Left cardiac atrium (tissue), 4 donors: ENCODE measurements around the gene COX10. TPM values are rescaled to one million over a fixed set of nuclear protein-coding genes. Genes with fewer than 3 reads are reported as not detected.
A peak's percentile ranks its signal among the peaks of the same experiment; 100 is the strongest.
"Not testable (repeated sequence)": the region's sequence is repeated elsewhere in the genome, so short reads cannot be mapped to it uniquely, and the experiment has no call there.

ENCODE experiments used
- ATAC-seq, 2 donors: fragments of 200-7000 bp; cut with Tn5 transposase; one replicate each; pipeline ENCODE4 v1.9.1; 2020; ENCODE audit warnings: mild to moderate bottlenecking in 2 of 2, moderate library complexity in 2 of 2
- DNase-seq: peaks from one replicate; pipeline ENCODE4 v3.0.0-alpha.2; 2020
- intact Hi-C, 2 donors: fragments of 100-400 bp; cut with DNase I; formaldehyde crosslinking; loops; one replicate each; pipeline versions ENCODE4 v1.14.1 to v1.15.1; 2022 to 2023
- total RNA-seq, 2 donors: library from RNA; stranded (reverse); fragmentation: NEBNext Ultra II Directional; extraction: Animal tissue kit (Norgen Biotek cat#: 25700); gene quantifications; one replicate each; pipeline ENCODE4 v1.2.1, GENCODE V29; 2021
- donor health status: DM: no; HTN: yes; CAD: no.
- donor health status: DM: no; HTN: yes; CAD: no; lungs with severe emphysema.
- donor health status: DM: yes; HTN: yes; CAD: no.
- donor health status: Dilated cardiomyopathy.

COX10 gene
- total RNA-seq, 2 donors from 2014 or later = 24.2 to 29.7 TPM

- ATAC-seq (no peak), DNase-seq (no peak)
- intact Hi-C loops = no loop called here
These were observed 156.1 kb downstream of the COX10 start for GRCh38 chr17:14225254-14225980.

- intact Hi-C loops = no loop called here
- ATAC-seq (no peak), DNase-seq (no peak)
These were observed 157.7 kb downstream of the COX10 start for GRCh38 chr17:14227052-14227451.

GRCh38 chr17:14228903-14229302 is 159.6 kb downstream of the COX10 start:
- DNase-seq = no peak
- ATAC-seq = no peak
- intact Hi-C loops = no loop called here

GRCh38 chr17:14231187-14231586 is 161.9 kb downstream of the COX10 start:
- DNase-seq, intact Hi-C loops: not testable (repeated sequence)
- peak in 1 of 2 donors; percentile 75 for ATAC-seq

DNA sequence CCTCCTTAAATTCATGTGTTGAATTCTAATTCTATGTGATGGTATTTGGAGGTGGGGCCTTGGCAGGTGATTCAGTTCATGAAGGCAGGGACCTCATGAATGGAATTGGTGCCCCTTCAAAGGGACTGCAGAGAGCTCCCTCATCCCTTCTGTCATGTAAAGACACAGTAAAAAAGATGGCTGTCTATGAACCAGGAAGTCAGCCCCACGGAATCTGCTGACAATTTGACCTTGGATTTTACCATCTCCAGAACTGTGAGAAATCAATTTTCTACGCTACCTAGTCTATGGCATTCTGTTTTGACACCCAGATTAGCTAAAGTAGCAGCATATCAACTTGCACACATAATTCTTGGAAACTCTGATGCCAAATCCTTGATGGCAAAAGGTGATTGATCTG is 165.7 kb downstream of the COX10 start:
- intact Hi-C loops, ATAC-seq: not testable (repeated sequence)

DNA sequence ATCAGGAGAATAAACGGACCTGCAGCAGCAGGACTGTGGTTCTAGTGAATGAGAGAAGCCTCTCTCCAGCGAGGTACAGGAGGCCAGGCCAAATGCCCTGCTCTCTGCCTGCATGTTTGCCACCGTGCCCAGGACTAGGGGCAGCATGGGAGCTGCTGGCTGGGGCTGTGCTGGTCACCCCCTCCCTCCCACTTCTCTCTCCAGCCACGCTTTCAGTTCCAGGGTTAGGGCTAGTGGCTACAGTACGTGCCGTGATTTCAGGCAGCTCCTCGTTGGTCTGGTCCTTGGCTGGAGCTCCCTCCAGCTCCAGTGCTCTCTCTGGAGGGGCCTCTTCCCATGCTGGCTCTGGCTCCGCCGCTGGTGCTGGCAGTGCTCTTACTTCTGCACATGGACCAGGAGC is 166.7 kb downstream of the COX10 start:
- DNase-seq, intact Hi-C loops: not testable (repeated sequence)
- peak in 1 of 2 donors; percentile 21 for ATAC-seq

More for the DNA sequence above, 165.7 kb downstream of the COX10 start:
- DNase-seq = not testable (repeated sequence)

- intact Hi-C loops, ATAC-seq, DNase-seq: not testable (repeated sequence)
These were observed 167.5 kb downstream of the COX10 start, which contains the start of gene CDRT15 for GRCh38 chr17:14236762-14237161. Gene CDRT15 (minus strand): TSS chr17:14236862. CDS start chr17:14236833, 29 bp downstream.

- intact Hi-C loops, ATAC-seq, DNase-seq: not testable (repeated sequence)
These were observed 170.0 kb downstream of the COX10 start for GRCh38 chr17:14239271-14239670.

DNA sequence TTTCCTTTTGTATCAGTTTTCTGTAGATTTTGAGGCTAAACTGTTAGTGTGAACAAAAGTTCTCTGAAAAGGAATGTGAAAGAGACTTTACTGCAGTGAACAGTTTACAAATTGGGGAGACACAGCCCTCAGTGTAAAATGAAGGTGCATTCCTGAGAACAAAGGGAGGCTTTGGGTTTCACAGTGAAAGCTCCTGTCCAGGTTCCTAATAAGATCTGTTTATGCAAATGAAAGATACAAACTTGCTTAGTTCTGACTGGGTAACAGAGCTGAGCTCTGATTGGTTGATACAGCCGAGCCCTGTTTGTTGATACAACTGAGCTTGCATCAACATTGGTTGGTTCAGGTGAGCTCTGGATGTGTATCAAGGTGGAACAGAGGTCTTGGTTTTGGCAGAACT is 175.7 kb downstream of the COX10 start:
- DNase-seq (no peak), ATAC-seq (no peak)
- intact Hi-C loops = no loop called here

- DNase-seq = no peak
- no peak for ATAC-seq
- intact Hi-C loops = no loop called here
These were observed 176.3 kb downstream of the COX10 start for GRCh38 chr17:14245629-14246028.

Other genes with a start within 250 kb of the COX10 start
- gene CDRT15, start 167.4 kb downstream of the COX10 start, total RNA-seq = not detected
- gene HS3ST3B1, start 231.6 kb downstream of the COX10 start, total RNA-seq = 1 to 10 TPM in 1 of 2 donors, under 1 TPM in 1; 0.82 to 1.3 TPM